Placental epithelial cell (primary cell): ENCODE measurements around the gene DNAJC18. TPM values are rescaled to one million over a fixed set of nuclear protein-coding genes. Genes with fewer than 3 reads are reported as not detected.

Experiments used
- small RNA-seq: library from RNA; depleted of rRNA; stranded (forward); fragments of <200 nt; gene quantifications from one replicate; pipeline ENCODE3, GENCODE V24; 2012
- total RNA-seq: library from RNA; depleted of rRNA; stranded (reverse); fragments of >200 nt; gene quantifications from 2 replicates; pipeline ENCODE4 v1.2.3, GENCODE V29; 2012

The DNAJC18 gene
- 5.5 and 5.6 TPM in 2 replicates for total RNA-seq

GRCh38 chr5:139439013-139439903 is at the start of gene DNAJC18:
DNAJC18 (minus strand) TSS chr5:139439525; CDS start chr5:139439445, 80 bp downstream.

DNA sequence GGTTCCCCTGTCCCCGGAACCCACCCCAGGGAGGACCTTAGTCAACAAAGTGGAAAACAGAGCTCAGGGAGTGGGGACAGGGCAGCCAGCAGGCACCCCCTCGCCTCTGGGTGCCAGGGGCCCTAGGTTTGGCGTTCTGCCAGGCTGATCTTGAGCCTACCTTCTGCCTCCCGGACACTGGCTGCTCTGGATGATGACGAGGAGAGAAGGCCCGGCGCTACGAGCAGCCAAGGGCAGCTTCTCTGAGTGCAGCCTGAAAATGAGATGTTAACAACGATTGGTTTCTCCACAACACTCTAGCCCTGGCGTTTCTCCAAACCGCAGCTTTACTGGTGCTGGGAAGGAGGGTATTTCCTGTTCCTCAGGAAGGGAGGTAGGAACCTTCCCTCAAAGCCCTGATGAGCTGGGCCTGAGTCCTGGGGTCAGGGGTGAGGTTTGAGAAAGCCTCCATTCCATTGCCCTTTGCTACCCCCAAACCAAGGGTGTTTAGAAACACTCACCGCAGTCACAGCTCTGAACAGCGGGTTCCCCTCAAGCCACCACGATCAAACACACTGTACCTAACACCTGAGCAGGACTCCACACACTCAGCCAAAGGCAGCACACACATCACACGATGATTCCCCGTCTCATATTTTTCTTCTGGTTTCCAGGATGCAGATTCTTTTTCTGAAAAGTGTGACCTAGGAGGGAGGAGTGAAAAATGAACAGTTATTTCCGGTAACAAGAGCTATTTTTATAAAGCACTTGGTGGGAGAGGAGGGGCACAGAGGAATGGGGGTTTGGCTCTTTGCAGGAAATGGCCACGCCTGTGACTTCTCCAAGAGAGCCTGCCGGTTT is 42.9 kb upstream of the DNAJC18 start, which contains the start of gene STING1:
STING1 (minus strand) TSS at position 709 of the 840 bp plus-strand sequence. CDS start 1,054 bp downstream, outside the sequence.

DNA sequence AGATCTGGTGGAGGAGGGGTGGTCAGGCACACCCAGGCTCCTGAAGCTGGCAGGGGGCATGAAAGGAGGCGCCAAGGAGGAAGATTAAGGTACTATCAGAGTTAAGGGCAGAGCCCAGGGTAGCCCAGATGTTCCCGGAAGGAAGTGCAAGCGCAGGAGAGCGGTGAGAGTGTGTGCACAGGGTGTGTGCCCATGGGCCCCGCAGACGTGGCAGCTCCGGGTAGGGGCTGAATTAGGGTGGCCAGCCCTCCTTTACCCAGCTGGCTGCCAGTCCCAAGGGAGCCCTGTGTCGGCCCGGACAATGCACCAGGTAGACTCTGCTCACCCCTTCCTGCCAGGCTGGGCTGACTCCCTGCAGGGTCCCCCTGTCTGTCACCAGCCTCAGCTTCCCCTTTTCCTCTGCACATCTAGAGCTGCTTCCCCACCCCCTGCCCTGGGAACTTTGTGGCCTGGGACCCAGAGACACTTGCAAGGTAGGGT is 31.5 kb upstream of the DNAJC18 start, which contains the start of gene SMIM33:
SMIM33 (plus strand) TSS at position 184 of the 480 bp plus-strand sequence; CDS start at position 302, 118 bp downstream.

DNA sequence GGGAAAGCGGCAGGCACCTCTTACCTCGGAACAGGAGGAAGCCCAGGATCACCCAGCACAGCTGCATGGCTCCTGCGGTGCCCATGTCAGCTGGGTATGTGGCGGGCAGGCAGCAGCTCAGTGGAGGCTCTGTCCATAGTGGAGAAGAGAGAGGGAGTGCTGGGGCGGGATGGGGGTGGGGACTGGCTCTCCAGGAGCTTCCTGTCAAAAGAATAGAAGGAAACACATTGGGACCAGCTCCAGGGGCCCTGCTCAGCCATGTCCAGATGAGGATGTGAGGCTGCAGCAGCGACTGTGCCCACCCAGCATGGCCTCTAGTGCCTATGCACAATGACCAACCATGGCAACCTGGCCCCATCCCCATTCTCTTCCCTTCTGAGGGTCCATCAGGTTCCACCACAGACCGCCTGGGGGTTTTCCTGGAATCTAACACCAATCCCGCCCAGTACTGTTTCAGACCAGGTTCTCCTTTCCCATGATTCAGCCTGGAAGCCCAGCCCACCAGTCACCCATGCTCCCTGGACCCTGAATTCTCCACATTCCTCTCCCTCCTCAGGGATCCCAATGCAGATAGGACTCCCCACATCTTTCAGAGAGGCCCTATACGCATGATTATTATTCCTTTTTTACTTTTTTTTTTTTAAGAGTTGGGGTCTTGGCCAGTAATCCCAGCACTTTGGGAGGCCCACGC is 23.4 kb upstream of the DNAJC18 start, which contains the start of gene ECSCR:
ECSCR (minus strand) TSS at position 158 of the 691 bp plus-strand sequence; CDS start at position 85, 73 bp downstream.

DNA sequence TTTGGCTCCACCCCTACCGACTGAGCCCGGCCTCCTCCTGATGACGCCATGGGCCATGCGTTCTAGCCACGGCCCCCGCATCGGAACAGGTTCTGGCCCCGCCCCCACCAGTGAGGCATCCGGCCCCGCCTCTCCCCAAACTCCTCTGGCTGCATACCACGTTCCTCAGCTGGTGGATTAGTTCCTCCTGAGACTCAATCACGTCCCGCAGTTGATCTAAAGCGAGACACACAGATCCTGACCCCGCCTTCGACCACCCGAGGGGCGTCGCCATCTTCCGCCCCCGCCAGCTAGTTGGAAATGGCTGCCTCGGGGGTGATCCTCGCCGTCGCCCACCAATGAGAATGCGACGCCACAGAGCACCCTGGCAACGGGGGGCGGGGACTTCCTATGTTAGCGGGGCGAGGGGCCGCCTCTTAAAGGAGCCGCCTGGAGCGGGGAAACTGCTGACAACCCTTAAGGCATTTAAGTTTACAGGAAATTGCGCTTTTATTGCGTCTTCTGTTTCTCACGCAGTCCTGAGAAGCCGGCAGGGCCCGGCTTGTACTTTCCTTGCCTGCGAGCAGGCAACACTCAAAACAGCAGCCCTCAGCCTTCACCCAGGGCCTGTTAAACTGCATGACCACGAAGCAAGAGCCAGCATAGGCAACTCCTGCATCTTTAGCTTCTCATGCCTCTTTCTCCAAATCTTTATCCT is 35.4 kb downstream of the DNAJC18 start, which contains the start of gene SPATA24:
SPATA24 (minus strand) TSS at position 303 of the 697 bp plus-strand sequence; CDS start at position 274, 29 bp downstream.

GRCh38 chr5:139394654-139395566 is 44.4 kb downstream of the DNAJC18 start, which contains the start of gene PROB1:
PROB1 (minus strand) TSS chr5:139395104; CDS start chr5:139395081, 23 bp downstream.

DNA sequence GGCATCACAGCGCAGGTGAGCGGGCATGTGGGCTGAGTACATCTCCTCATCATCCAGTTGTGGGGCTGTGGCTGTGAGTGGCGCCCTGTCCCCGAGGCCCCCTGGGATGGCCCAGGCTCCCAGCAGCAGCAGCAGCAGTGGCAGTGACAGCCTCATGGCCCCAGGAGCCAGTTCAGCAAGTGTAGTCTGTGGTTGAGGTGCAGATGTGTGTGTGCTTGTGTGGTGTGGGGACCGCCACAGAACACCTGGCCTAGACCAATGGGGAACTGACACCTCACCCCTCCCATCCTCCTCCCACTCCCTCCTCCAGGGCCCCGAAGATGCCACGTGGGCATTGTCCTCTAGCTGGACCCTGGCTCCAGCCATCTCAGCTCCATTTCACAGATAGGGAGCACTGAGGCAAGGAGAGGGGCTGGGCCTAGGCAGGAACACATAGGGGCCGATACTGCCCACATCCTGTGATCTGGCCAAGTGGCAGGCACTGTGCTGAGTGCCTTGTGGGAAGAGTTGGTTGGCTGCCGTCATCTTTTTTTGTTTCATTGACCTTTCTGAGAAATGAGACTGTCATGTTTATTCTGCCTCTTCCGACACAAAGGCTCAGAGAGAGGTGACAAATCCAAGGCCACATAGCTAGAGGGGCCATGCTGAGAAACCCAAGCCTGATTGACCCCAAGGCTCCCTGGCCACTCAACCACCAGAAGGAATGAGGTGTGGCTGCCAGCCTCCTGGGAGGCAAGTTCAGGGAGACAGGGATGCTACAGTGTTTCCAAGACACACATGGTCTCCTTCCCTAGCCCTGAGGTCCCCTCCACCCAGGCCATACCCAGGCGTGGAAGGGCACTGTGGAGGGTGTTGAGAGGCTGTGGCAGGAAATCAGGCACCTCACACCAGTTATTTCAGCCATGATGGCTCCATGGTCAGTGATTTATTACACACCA is 49.4 kb downstream of the DNAJC18 start, which contains the start of gene MZB1:
MZB1 (minus strand) TSS at position 213 of the 938 bp plus-strand sequence; CDS start at position 156, 57 bp downstream.

GRCh38 chr5:139383275-139383992 is 55.9 kb downstream of the DNAJC18 start, which contains the start of gene SLC23A1:
SLC23A1 (minus strand) TSS chr5:139383297; CDS start chr5:139383253, 44 bp downstream.

Small RNA genes within 50 kb of the gene (small RNA-seq; reads per million reads assigned to genes)
- not detected for gene RNU5B-4P

Other genes with a start within 250 kb of the DNAJC18 start
- 44.5 and 60.9 TPM in 2 replicates for gene SIL1, start 241.2 kb downstream of the DNAJC18 start, total RNA-seq
- 183 and 205 TPM in 2 replicates for gene MATR3, start 145.8 kb downstream of the DNAJC18 start, total RNA-seq
- gene PAIP2, start 97.7 kb downstream of the DNAJC18 start, total RNA-seq = 42.0 and 64.0 TPM in 2 replicates
- gene SLC23A1, start 56.2 kb downstream of the DNAJC18 start, total RNA-seq = not detected in 2 replicates
- gene MZB1, start 49.6 kb downstream of the DNAJC18 start, total RNA-seq = 0.39 and 0.65 TPM in 2 replicates
- gene PROB1, start 44.4 kb downstream of the DNAJC18 start, total RNA-seq = 1.2 and 2.7 TPM in 2 replicates
- gene SPATA24, start 35.4 kb downstream of the DNAJC18 start, total RNA-seq = 3.1 and 3.5 TPM in 2 replicates
- gene ECSCR, start 23.2 kb upstream of the DNAJC18 start, total RNA-seq = not detected in 2 replicates
- gene SMIM33, start 31.5 kb upstream of the DNAJC18 start, total RNA-seq = not detected in 2 replicates
- 8.8 and 10.2 TPM in 2 replicates for gene STING1, start 43.2 kb upstream of the DNAJC18 start, total RNA-seq
- 55.4 and 69.0 TPM in 2 replicates for gene UBE2D2, start 121.8 kb upstream of the DNAJC18 start, total RNA-seq
- gene CXXC5, start 208.8 kb upstream of the DNAJC18 start, total RNA-seq = 50.6 and 79.7 TPM in 2 replicates